Adrenal gland (tissue), 12 donors: ENCODE data around the gene SUPT6H. TPM values are rescaled to one million over a fixed set of nuclear protein-coding genes. Genes with fewer than 3 reads are reported as not detected.
"Not testable (repeated sequence)": the region's sequence is repeated elsewhere in the genome, so short reads cannot be mapped to it uniquely, and the experiment has no call there.

Experiments
- DNase-seq, 7 donors: peaks; one replicate each; pipeline ENCODE4 v3.0.0-alpha.2; 2019 to 2020
- H3K27ac ChIP-seq, 5 donors: fragments of 200-600 bp; sonication (generic) in 4 of 5; 1 replicate in 3 of 5; 2 replicates in 2 of 5; pipeline versions ENCODE4 v1.5.1 to v1.8.0; 2016 to 2020; ENCODE audit warnings: mild to moderate bottlenecking in 1 of 5
- H3K27me3 ChIP-seq: fragments of 200-600 bp; 2 replicates; pipeline ENCODE4 v1.8.0; 2021
- H3K36me3 ChIP-seq, 2 donors: fragments of 200-600 bp; replicated peaks in 1 of 2; 1 replicate in 1 of 2; 2 replicates in 1 of 2; pipeline versions ENCODE4 v1.5.1 to v1.8.0; 2018 to 2022
- H3K4me1 ChIP-seq, 2 donors: fragments of 200-600 bp; replicated peaks in 1 of 2; 1 replicate in 1 of 2; 2 replicates in 1 of 2; pipeline versions ENCODE4 v1.5.1 to v1.8.0; 2018 to 2021
- H3K4me3 ChIP-seq, 4 donors: fragments of 200-600 bp; sonication (generic) in 3 of 4; one replicate each; pipeline ENCODE4 v1.5.1; 2016 to 2018
- H3K9me3 ChIP-seq, 3 donors: fragments of 200-600 bp; sonication (generic) in 1 of 3; replicated peaks in 1 of 3; 1 replicate in 2 of 3; 2 replicates in 1 of 3; pipeline versions ENCODE4 v1.5.1 to v1.8.0; 2016 to 2021
- POLR2A ChIP-seq, 2 donors: fragments of 450-650 bp; IDR thresholded peaks; one replicate each; pipeline ENCODE4 v1.6.1; 2017; ENCODE audit warnings: antibody characterized with exemption in 2 of 2, mild to moderate bottlenecking in 2 of 2, moderate library complexity in 1 of 2
- WGBS, 4 donors: extraction: QIAGEN DNeasy Blood & Tissue Kit in 2 of 4; methylation state at CpG; one replicate each; pipeline versions ENCODE4 v1.1.5 to v1.1.7; 2013 to 2017; 5-methylcytosine and 5-hydroxymethylcytosine counted together
- intact Hi-C, 2 donors: fragments of 100-400 bp; cut with DNase I; formaldehyde crosslinking; loops; one replicate each; pipeline versions ENCODE4 v1.14.1 to v1.15.0; 2022 to 2023
- polyA plus RNA-seq, 3 donors: library from polyadenylated mRNA; stranded (reverse); fragments of 200-250 nt in 2 of 3; fragments of 350-450 nt in 1 of 3; fragmentation: Illumina TruSeq in 1 of 3; extraction: RNeasy Lipid Tissue Mini Kit (QIAGEN cat#74804) in 1 of 3; gene quantifications; one replicate each; pipeline ENCODE4 v1.2.3, GENCODE V29; 2013 to 2014
- total RNA-seq, 9 donors: library from RNA; depleted of rRNA in 4 of 9; stranded (reverse); fragments of >200 nt in 4 of 9; fragments of 120-200 nt in 1 of 9; fragmentation: NEBNext Ultra II Directional in 1 of 9; extraction: Animal tissue kit (Norgen Biotek cat#: 25700) in 1 of 9; gene quantifications; one replicate each; pipeline versions ENCODE4 v1.1.0 to v1.2.4, GENCODE V29; 2013 to 2023
- TF ChIP-seq, protein P1 (sequence below), 6 experiments: fragments of 450-650 bp in 4 of 6; fragments of 200-600 bp in 2 of 6; sonication (generic) in 1 of 6; IDR thresholded peaks; 1 replicate in 5 of 6; 2 replicates in 1 of 6; pipeline versions ENCODE4 v1.5.1 to v1.8.0; 2016 to 2021; ENCODE audit warnings: antibody characterized with exemption in 6 of 6, mild to moderate bottlenecking in 2 of 6, moderate library complexity in 1 of 6
- donor health status: healthy with polysubstance abuse.
- donor health status: Bipolar disorder and iron deficiency.
- donor health status: DM: yes; HTN: yes; CAD: no.
- donor health status: DM: no; HTN: no; CAD: no.
- donor health status: DM: no; HTN: no; CAD: no.
- donor health status: DM: yes; HTN: yes; CAD: no.

Gene SUPT6H
- total and polyA plus RNA-seq, 12 donors: 48.1 to 125 (median 71.4) TPM

DNA sequence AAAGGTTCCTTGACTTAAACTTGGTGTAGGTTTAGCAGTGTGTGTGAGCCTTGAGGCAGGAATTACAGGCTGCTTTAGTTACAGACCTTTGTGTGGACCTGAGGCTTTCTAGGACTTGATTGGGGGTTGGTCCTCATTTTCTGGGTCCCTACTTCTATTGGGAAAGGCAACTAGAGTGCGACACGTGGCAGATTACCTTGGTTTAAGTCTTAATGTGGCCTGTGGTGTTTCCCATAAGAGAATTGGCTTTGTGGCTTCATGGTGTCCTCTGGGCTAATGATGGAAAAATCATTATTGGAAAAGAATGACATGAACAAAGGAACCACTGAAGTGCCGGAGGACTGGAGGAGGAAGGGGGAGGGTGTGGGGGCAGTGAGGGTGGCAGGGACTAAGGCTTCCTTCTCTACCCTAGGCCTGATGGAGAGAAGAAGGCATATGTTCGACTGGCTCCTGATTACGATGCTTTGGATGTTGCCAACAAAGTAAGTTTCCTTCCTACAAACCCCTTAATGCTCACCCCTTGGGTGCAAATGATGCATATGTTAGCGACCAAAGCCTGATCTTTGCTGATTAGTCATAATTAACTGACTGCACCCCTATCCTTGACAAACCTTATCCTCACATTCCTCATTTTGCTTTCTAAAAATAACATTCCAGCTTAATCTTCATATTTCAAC, 61.3 kb downstream of the SUPT6H start:
- whole genome bisulfite sequencing, 4 donors: 71 to 84% (median 79%) methylated on average over 6 of the region's 6 CpGs
- intact Hi-C loops: no loop called here

DNA sequence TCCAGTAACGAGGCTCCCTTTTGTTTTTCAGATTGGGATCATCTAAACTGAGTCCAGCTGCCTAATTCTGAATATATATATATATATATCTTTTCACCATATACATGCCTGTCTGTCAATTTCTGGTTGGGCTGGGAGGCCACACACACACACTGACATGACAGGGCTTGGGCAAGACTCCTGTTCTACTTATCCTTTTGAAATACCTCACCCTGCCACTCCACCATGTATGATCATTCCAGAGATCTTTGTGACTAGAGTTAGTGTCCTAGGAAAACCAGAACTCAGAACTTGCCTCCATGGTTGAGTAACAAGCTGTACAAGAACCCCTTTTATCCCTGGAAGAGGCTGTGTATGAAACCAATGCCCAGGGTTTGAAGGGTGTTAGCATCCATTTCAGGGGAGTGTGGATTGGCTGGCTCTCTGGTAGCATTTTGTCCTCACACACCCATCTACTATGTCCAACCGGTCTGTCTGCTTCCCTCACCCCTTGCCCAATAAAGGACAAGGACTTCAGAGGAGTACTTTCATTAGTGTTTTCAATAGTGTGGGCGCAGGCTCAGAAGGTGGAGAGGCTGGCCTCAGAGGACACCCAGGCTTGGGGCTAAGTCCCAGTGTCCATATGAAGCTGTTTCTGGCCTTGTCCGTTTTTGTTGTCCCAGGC, 62.0 kb downstream of the SUPT6H start:
- H3K9me3 ChIP-seq, H3K27ac ChIP-seq, H3K27me3 ChIP-seq, DNase-seq, H3K4me3 ChIP-seq, intact Hi-C loops: not testable (repeated sequence)
- H3K36me3 ChIP-seq: peaks cover 0 to 40% of the 10 kb centered on the region in 2 donors
- peaks cover 31 to 59% of the 10 kb centered on the region in 2 donors for H3K4me1 ChIP-seq
- 69 to 84% (median 77%) methylated on average over 3 to 4 of the region's 4 CpGs for WGBS, 4 donors

More for the DNA sequence above, 61.3 kb downstream of the SUPT6H start:
- Histone ChIP-seq H3K27me3 (no peaks in the 10 kb centered on the region), H3K27ac (no peak overlapping the region), H3K9me3 (no peaks in the 10 kb centered on the region), H3K36me3 (peaks cover 0 to 40% of the 10 kb centered on the region in 2 donors), H3K4me1 (peaks cover 38 to 66% of the 10 kb centered on the region in 2 donors), H3K4me3 (no peak overlapping the region)
- no peak for TF ChIP-seq POLR2A (IDR thresholded peaks at IDR 0.05)
- TF ChIP-seq, protein P1, sequence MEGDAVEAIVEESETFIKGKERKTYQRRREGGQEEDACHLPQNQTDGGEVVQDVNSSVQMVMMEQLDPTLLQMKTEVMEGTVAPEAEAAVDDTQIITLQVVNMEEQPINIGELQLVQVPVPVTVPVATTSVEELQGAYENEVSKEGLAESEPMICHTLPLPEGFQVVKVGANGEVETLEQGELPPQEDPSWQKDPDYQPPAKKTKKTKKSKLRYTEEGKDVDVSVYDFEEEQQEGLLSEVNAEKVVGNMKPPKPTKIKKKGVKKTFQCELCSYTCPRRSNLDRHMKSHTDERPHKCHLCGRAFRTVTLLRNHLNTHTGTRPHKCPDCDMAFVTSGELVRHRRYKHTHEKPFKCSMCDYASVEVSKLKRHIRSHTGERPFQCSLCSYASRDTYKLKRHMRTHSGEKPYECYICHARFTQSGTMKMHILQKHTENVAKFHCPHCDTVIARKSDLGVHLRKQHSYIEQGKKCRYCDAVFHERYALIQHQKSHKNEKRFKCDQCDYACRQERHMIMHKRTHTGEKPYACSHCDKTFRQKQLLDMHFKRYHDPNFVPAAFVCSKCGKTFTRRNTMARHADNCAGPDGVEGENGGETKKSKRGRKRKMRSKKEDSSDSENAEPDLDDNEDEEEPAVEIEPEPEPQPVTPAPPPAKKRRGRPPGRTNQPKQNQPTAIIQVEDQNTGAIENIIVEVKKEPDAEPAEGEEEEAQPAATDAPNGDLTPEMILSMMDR (IDR thresholded peaks at IDR 0.05): no peak
- no peak for DNase-seq

DNA sequence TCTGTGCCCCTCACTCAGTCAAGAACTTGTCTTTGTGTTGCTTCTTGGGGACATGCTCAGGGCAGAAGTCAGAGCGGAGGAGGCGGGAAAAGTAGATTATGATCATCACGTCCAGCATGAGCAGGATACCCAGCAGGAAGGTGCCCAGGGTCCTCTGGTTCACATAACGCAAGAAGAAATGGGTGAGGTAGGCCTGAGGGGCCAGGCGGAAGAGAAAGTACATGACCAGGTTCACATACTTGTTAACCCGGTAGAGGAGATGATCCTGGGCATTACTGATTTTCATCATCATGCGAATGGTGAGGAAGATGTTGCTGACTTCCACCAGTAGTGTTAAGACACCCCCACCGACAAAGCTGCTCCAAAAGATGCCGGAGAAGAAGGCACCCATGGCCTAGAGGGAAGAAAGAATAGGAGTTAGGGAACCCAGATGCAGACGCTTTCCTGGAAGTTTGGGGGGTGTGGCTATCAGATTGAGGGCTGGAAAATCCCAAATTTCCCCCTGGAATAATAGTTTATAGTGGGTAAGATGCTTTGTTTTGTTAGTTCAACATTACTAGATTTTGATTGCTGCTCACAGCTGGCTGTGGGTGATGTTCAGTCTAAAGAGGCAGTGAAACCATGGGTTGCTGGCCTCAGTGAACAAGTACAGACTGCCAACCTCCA, 62.6 kb downstream of the SUPT6H start:
- intact Hi-C loops: no loop called here
- Histone ChIP-seq H3K9me3 (no peaks in the 10 kb centered on the region), H3K4me3 (no peak overlapping the region), H3K4me1 (peaks cover 27 to 55% of the 10 kb centered on the region in 2 donors), H3K27ac (peak overlapping the region in 2 of 5 donors; percentile 75 to 92), H3K27me3 (no peaks in the 10 kb centered on the region), H3K36me3 (peaks cover 0 to 40% of the 10 kb centered on the region in 2 donors)
- no peak for TF ChIP-seq POLR2A (IDR thresholded peaks at IDR 0.05)
- TF ChIP-seq, protein P1 (IDR thresholded peaks at IDR 0.05): no peak
- 82 to 92% (median 86%) methylated on average over 10 of the region's 10 CpGs for WGBS, 4 donors
- DNase-seq: no peak

DNA sequence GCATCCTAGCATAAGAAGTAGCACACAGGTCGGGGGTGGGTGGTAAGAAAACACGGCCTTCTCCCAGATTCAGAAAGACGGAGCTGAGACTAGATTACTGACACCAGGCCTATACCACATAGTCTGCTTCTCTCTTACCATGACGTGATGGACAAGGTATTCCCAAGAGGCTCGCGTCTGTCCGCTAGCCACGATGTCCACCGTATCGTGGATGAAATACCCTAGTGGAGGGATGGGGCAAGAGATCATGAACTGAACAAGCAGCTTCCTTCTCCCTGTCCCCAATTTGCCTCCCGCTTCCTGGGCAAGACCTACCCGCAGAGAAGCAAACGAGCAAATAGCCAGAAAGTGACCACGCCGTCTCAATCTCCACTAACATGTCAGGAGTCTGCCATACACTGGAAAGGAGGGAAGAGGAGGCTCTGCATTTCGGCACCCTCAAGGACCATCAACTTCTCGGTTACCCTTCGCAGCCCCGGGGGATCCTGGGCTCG, 63.2 kb downstream of the SUPT6H start:
- peak overlapping the region; percentile 34 to 92 (median 51) for H3K27ac ChIP-seq

More for the DNA sequence above, 63.2 kb downstream of the SUPT6H start:
- Histone ChIP-seq H3K9me3 (no peaks in the 10 kb centered on the region), H3K27me3 (no peaks in the 10 kb centered on the region), H3K4me1 (peaks cover 26 to 55% of the 10 kb centered on the region in 2 donors), H3K36me3 (peaks cover 0 to 40% of the 10 kb centered on the region in 2 donors), H3K4me3 (peak overlapping the region in 2 of 4 donors; percentile 10 to 71)
- TF ChIP-seq, protein P1 (IDR thresholded peaks at IDR 0.05): no peak
- TF ChIP-seq POLR2A (IDR thresholded peaks at IDR 0.05): no peak
- no peak for DNase-seq
- intact Hi-C loops: no loop called here
- WGBS, 4 donors: 31 to 39% (median 32%) methylated on average over 18 to 20 of the region's 20 CpGs
